COLO668 (cell line): ENCODE measurements around the gene ZNF407.
A peak's percentile ranks its signal among the peaks of the same experiment; 100 is the strongest.

Source experiments
- DNase-seq: peaks from one replicate; lab custom pipeline; 2025; ENCODE audit not compliant: unreplicated experiment; lab: John Stamatoyannopoulos, UW

Gene ZNF407

GRCh38 chr18:74784752-74785151 is 187.1 kb downstream of the ZNF407 start:
- DNase-seq: peak; percentile 45

- DNase-seq: no peak
Observed at GRCh38 chr18:74785632-74786031, 188.0 kb downstream of the ZNF407 start.

DNA sequence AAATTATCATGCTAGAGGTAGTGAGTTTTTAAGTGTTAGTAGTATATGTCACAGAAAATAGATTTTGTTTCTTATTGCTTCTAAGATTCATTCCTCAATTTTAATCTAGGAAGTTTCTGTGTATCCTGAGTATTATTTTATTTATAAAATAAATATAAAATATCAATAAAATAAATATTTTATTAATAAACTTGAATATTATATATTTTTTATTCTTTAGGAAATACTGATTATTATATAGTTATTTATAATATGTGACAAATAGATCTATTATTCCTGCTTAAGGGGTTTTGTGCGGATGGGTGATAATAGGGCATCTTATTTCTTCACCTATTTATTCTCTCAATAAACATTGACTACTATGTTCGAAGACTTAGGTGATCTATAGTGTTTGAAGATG is 191.0 kb downstream of the ZNF407 start:
- no peak for DNase-seq

GRCh38 chr18:74789078-74789477 is 191.4 kb downstream of the ZNF407 start:
- DNase-seq: no peak

GRCh38 chr18:74790451-74790850 is 192.8 kb downstream of the ZNF407 start:
- no peak for DNase-seq

- no peak for DNase-seq
Observed at GRCh38 chr18:74791501-74792194, 194.0 kb downstream of the ZNF407 start.

GRCh38 chr18:74793746-74794145 is 196.1 kb downstream of the ZNF407 start:
- DNase-seq: no peak

DNA sequence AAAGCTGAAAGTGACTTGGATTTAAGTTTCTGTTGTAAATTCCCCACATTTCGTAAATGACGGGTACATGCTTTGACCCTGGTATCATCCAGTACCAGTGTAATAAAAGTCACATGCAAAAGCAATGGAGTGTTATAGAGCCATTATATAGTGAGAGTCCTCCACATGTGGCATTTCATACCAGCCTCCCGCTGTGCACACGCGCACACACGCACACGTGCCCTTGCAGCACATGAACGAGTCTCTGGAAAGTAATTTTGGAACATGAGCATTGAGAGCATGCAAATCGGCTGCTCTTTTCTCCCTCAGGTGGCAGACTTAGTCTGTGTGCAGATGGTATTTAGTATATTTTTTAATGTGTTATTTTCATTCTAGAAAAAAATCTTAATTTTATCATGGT is 198.1 kb downstream of the ZNF407 start:
- DNase-seq: no peak

DNA sequence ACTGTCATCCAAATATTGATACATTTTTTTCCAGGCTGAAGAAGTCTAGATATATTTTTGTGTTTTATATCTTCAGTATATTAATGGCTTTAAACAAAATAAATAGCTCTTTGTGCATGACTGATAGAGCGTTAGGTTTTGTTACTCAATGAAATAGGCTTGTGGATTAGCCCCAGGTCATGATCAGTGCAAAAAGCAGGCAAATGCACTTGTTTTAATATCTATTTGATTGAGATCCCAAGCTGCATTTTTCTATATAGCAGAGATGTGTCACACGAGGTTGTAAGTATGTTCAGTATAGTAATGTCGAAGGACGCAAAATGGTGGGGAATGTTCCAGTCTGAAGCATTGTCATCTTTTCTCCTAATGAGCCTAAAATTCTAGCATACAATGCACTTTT is 198.5 kb downstream of the ZNF407 start:
- DNase-seq: no peak

DNA sequence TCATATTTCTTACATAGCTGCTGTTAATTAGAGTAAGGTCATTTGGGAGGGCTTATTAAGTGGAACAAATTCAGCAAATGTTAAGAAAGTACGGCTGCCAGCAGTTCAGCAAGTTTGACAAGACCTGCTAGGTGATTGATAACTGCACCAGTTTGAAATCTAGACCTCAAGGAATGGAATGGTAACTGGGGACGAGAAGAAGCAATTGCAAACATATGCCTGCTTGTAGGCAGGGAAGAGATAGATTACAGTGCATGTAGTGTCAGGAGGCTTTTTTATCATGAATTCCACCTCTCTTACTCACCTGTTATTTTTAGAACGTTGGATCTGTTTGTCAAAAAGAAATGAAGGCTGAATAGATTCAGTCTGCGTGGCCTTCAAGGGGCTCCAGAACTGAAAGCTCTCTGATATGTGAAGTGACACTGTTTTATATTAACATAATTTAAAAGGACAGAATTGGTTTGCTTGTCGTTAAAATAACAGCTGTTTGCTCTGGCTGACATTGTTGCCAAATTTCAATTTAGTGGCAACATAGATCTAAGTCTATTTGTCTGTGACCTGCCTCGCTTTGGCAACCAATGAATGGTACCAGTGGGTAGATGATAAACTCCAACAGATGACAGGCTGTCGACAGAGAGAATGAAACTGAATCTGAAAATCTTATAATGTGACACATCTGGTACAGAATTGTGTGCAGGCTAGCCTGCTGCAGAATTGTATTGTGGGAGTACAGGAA is 199.3 kb downstream of the ZNF407 start:
- no peak for DNase-seq

DNA sequence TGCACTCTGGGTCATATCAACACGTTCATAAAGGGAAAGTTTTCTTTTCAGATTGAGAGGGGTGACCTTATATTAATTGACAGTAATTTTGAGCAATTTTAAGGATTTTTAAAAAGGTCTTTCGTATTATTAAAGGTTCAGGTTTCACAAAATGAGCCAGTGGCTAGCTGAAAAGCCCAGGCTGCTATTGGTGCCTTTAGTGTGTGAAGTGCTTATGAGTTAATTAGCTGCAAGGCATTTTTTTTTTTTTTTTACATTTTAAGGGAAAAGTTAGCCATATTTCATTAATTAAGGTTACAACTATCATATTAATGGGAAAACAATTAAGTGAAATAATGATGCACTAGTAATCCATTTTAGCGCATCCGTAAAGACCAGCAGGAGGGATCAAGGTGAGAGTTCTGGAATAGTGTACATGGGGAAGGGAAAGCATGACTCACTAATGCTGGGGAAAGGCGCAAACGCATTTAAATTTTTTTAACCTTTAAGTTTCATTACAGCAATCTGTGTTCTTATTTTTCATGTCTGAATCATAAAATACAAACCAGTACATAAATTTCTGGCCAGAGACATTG is 200.0 kb downstream of the ZNF407 start:
- DNase-seq: no peak

GRCh38 chr18:74799542-74799941 is 201.9 kb downstream of the ZNF407 start:
- no peak for DNase-seq

DNA sequence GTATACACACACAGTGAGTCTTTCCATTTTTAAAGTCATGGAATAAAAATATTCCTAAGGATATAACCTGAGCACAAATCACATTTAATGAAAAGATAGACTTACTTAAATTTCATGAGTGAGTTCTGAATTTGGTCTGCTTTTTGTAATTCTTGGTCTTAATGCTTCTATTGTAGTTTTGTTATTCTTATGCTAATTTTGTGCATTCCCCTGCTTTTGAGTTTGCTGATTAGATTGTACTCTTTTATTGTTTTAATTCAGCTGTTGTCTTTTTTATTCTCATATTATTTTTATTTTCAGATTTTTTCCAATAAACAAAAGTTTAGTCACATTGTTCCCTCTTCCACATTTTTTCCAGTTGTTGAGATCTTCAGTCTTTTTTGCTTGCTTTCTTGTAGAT is 202.4 kb downstream of the ZNF407 start:
- DNase-seq: no peak

DNA sequence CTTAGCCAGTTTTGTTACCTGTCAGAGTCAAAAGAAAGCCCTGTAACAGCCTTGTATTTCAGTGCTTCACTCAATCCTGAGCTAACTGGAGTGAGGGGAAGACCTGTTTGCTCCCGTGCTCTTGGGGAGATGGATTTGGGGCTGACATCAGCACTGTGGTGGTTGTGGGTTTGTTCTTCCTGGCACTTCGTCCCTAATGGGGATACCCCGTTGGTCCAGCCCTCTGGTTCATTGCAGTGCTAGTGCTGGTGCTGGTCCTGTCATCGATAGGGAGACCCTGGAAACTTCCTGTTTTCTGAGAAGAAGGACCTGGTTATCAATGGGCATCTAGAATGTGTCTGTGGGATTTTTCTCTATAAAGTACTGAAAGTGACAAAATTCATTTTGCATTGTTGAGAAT is 205.4 kb downstream of the ZNF407 start:
- DNase-seq: no peak

DNA sequence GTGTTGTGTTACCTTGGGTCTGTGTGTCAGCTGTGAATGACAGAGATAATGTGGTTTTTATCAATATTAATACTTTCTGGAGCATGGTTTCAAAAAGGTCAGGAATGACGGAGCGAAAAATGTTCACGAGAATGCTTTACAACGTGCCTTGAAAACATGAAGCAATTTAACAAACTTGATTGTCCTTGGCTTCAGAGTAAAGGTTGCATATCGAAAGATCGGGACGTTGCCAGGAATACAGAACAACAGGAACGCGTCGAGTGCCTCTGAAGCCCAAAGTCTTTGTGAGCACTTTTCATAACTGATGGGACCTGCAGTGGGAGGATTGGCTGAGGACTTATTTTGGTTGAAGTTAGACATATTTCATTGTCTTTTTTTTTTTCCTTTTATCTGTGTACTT is 206.1 kb downstream of the ZNF407 start:
- no peak for DNase-seq

DNA sequence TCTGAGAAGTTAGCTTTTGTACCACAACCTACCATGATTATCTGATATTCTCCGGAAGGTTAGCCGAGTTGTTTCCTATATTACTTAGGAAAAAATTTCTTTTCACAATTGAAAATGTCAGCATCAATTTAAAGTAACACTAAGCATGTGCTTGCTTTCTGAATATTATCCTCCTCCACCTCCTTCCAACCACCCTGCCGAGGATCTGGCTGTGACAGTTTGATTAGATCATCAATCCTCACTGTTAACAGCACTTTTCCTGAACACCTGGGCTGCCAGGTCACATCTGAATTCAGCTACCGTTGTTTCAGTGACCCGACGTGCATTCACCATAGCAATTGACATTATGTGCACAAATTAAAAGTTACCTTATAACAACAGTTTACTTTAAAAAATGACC is 207.0 kb downstream of the ZNF407 start:
- peak; percentile 22 for DNase-seq

DNA sequence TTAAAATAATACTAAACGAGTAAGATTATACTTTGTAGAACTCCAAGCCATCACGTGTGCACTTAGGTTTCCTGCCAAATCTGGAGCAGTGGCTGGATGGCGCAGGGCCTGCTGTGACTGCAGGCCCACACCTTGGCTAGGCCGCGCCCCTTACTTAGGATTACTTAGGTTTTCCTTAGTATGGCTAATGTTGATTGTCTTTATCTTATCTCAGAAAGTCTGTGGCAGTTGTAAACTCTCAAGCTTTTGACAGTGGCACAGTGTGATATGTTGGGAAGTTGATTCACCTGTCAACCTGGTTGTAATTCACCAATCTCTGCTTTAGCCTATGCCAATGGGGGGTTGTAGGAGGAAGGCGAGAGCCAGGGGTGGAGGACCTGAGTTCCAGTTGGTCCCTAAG is 208.4 kb downstream of the ZNF407 start:
- no peak for DNase-seq

- DNase-seq: no peak
Observed at GRCh38 chr18:74806700-74807416, 209.2 kb downstream of the ZNF407 start.

- DNase-seq: no peak
Observed at GRCh38 chr18:74817576-74817975, 219.9 kb downstream of the ZNF407 start.

- DNase-seq: no peak
Observed at GRCh38 chr18:74818516-74819175, 221.0 kb downstream of the ZNF407 start.

DNA sequence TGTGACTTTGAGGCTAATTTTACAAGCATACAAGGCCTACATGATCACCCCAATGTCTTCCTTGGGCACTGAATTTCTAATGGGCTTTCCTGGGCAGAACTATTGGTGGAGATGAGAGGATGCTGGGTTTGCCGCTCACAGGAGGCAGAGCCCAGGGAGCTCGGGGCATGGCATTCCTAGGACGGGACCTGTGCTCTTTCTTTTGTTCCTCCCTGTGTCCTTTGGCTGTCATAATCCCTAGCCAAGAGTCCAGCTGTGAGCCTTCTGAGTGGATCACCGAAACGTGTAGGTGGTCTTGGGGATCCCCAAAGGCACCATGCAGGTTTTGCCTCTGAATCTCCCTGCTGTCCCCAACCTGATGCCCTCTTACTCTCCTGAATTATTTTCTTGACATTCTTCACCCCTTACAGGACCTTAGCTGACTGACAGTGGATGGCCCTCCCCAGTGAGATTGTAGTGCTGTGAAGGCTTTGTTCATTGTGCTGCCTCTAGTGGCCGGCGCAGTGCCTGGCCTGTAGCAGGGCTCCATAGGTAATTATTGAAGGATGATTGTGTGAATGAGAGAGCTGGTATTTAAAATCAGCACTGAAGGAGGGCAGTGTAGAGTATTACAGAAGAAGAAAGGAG is 221.9 kb downstream of the ZNF407 start:
- DNase-seq: peak; percentile 15
